ENCODE results near the gene NEMP1. TPM values are rescaled to one million over a fixed set of nuclear protein-coding genes. Genes with fewer than 3 reads are reported as not detected.

NEMP1 gene
- total and polyA plus RNA-seq, 4 donors: 1.4 to 10.9 (median 3.2) TPM

GRCh38 chr12:57085999-57086492 is 7.5 kb upstream of the NEMP1 start:
- WGBS: 57% methylated on average over 12 of the region's 12 CpGs
- H3K36me3 ChIP-seq (ENCODE audit: control insufficient read depth in 4 of 4, insufficient read depth in 3 of 4, low read depth in 1 of 4, low read length in 3 of 4): peaks cover 0 to under 1% (median 0%) of the 10 kb centered on the region in 4 donors
- no peak for DNase-seq (ENCODE audit: low spot score)

GRCh38 chr12:57080855-57081254 is 2.3 kb upstream of the NEMP1 start:
- Histone ChIP-seq H3K27ac (ENCODE audit: low read depth in 1 of 2, low read length in 2 of 2) (no peak overlapping the region), H3K9me3 (ENCODE audit: control insufficient read depth in 4 of 4, low read length in 3 of 4) (no peaks in the 10 kb centered on the region), H3K27me3 (ENCODE audit: control insufficient read depth in 4 of 4, insufficient read depth in 4 of 4, low read length in 3 of 4) (no peaks in the 10 kb centered on the region), H3K9ac (ENCODE audit: low read depth in 1 of 2, low read length in 2 of 2) (no peak overlapping the region), H3K4me1 (ENCODE audit: control insufficient read depth in 4 of 4, insufficient read depth in 4 of 4, low read length in 3 of 4) (peaks cover 2 to 18% (median 11%) of the 10 kb centered on the region in 4 donors), H3K36me3 (ENCODE audit: control insufficient read depth in 4 of 4, insufficient read depth in 3 of 4, low read depth in 1 of 4, low read length in 3 of 4) (no peaks in the 10 kb centered on the region), H3K4me3 (ENCODE audit: low read depth in 1 of 3, low read length in 3 of 3) (no peak overlapping the region)
- no peak for DNase-seq (ENCODE audit: low spot score)
- 97% methylated on average over 1 of the region's 1 CpG for WGBS
- TF ChIP-seq RXRA (IDR thresholded peaks at IDR 0.05): no peak
- TF ChIP-seq GABPA (IDR thresholded peaks at IDR 0.05 in 1 of 2, conservative IDR thresholded peaks at IDR 0.05 in 1 of 2): no peak
- no peak for TF ChIP-seq JUND (IDR thresholded peaks at IDR 0.05)
- no peak for TF ChIP-seq REST (IDR thresholded peaks at IDR 0.05)
- TF ChIP-seq ZBTB33 (IDR thresholded peaks at IDR 0.05): no peak
- no peak for TF ChIP-seq FOXA1 (IDR thresholded peaks at IDR 0.05)
- TF ChIP-seq HNF4A (conservative IDR thresholded peaks at IDR 0.05): no peak
- no peak for TF ChIP-seq HNF4G (IDR thresholded peaks at IDR 0.05)
- TF ChIP-seq EGR1 (IDR thresholded peaks at IDR 0.05; ENCODE audit: low read depth in 2 of 2): no peak
- no peak for TF ChIP-seq SP1 (IDR thresholded peaks at IDR 0.05)
- TF ChIP-seq NR2F2 (IDR thresholded peaks at IDR 0.05): no peak
- no peak for TF ChIP-seq ATF3 (IDR thresholded peaks at IDR 0.05)
- TF ChIP-seq FOXA2 (IDR thresholded peaks at IDR 0.05): no peak
- no peak for TF ChIP-seq CTCF (IDR thresholded peaks at IDR 0.05; ENCODE audit: low read depth, low read length, missing input control)

More at GRCh38 chr12:57085999-57086492, 7.5 kb upstream of the NEMP1 start:
- H3K27ac ChIP-seq (ENCODE audit: low read depth in 1 of 2, low read length in 2 of 2): peak overlapping the region; percentile 96 to 100
- H3K4me1 ChIP-seq (ENCODE audit: control insufficient read depth in 4 of 4, insufficient read depth in 4 of 4, low read length in 3 of 4): peaks cover 3 to 23% (median 16%) of the 10 kb centered on the region in 4 donors
- H3K9me3 ChIP-seq (ENCODE audit: control insufficient read depth in 4 of 4, low read length in 3 of 4): no peaks in the 10 kb centered on the region
- H3K9ac ChIP-seq (ENCODE audit: low read depth in 1 of 2, low read length in 2 of 2): peak overlapping the region in 1 of 2 donors; percentile 3
- peak overlapping the region in 1 of 3 donors; percentile 81 for H3K4me3 ChIP-seq (ENCODE audit: low read depth in 1 of 3, low read length in 3 of 3)
- TF ChIP-seq FOXA2 (IDR thresholded peaks at IDR 0.05) (no peak), YY1 (IDR thresholded peaks at IDR 0.05) (no peak), MAX (IDR thresholded peaks at IDR 0.05) (no peak), REST (IDR thresholded peaks at IDR 0.05) (no peak), HNF4A (conservative IDR thresholded peaks at IDR 0.05) (no peak), GABPA (IDR thresholded peaks at IDR 0.05 in 1 of 2, conservative IDR thresholded peaks at IDR 0.05 in 1 of 2) (no peak)
- H3K27me3 ChIP-seq (ENCODE audit: control insufficient read depth in 4 of 4, insufficient read depth in 4 of 4, low read length in 3 of 4): no peaks in the 10 kb centered on the region

All from liver (tissue), 9 donors.